SK-N-MC (cell line): Measurements from ENCODE around the gene HDHD2.
"Not testable (repeated sequence)": the region's sequence is repeated elsewhere in the genome, so short reads cannot be mapped to it uniquely, and the experiment has no call there.

Source experiments
- DNase-seq: peaks from one replicate; pipeline ENCODE4 v3.0.0-alpha.2; 2011; ENCODE audit warnings: low read depth, low spot score
- H3K27ac ChIP-seq: fragments of 200-600 bp; sonication (generic); 2 replicates; pipeline ENCODE4 v1.5.1; 2016; ENCODE audit warnings: mixed run types
- H3K36me3 ChIP-seq: fragments of 200-600 bp; sonication (generic); 2 replicates; pipeline ENCODE4 v1.6.1; 2017; ENCODE audit warnings: antibody characterized with exemption, low read length, mixed read lengths; ENCODE audit not compliant: insufficient read depth
- H3K4me3 ChIP-seq: fragments of 200-600 bp; sonication (generic); 2 replicates; pipeline ENCODE4 v1.5.1; 2016
- H3K9ac ChIP-seq: fragments of 200-600 bp; sonication (generic); 2 replicates; pipeline ENCODE4 v1.8.0; 2017; ENCODE audit warnings: mixed run types, mixed read lengths; ENCODE audit not compliant: insufficient read length
- H3K9me3 ChIP-seq: fragments of 200-600 bp; sonication (generic); 2 replicates; pipeline ENCODE4 v1.6.1; 2017; ENCODE audit warnings: low read depth, mild to moderate bottlenecking, antibody characterized with exemption, low read length, moderate library complexity, mixed read lengths
- EZH2 ChIP-seq: fragments of 200-600 bp; sonication (generic); IDR thresholded peaks from one replicate; pipeline ENCODE4 v1.6.1; 2017; ENCODE audit warnings: antibody characterized with exemption
- FOXP2 ChIP-seq: optimal IDR thresholded peaks from 2 replicates; pipeline ENCODE3; 2011; ENCODE audit warnings: mild to moderate bottlenecking, moderate library complexity; ENCODE audit not compliant: insufficient read depth; ENCODE audit errors: extremely low read length, control extremely low read depth
- POLR2AphosphoS5 ChIP-seq: IDR thresholded peaks from 2 replicates; pipeline ENCODE4 v1.6.1; 2012; ENCODE audit warnings: mild to moderate bottlenecking, low read depth, low read length, borderline replicate concordance

The HDHD2 gene

GRCh38 chr18:47150029-47150823 lies at the start of gene HDHD2:
TSS of gene HDHD2 (minus strand) at chr18:47150500. CDS start at chr18:47136439, 14,061 bp downstream.
- TF ChIP-seq FOXP2 = peak; percentile 5
- TF ChIP-seq POLR2AphosphoS5 = peak; percentile 91
- no peak for TF ChIP-seq EZH2
- H3K9ac ChIP-seq = peak within 1 kb of the TSS; percentile 94
- peak within 1 kb of the TSS; percentile 92 for H3K4me3 ChIP-seq
- 0 out of 2 replicates have a peak within 1 kb of the TSS, but pooled peaks have one; percentile 75 for H3K27ac ChIP-seq
- DNase-seq = no peak
- H3K36me3 ChIP-seq = peaks cover 10% of the 10 kb centered on the region
- H3K9me3 ChIP-seq = no peaks in the 10 kb centered on the region

- not testable (repeated sequence) for H3K27ac ChIP-seq, DNase-seq, H3K9me3 ChIP-seq, H3K36me3 ChIP-seq, H3K9ac ChIP-seq, H3K4me3 ChIP-seq
Measured at GRCh38 chr18:47195961-47196360, 45.7 kb upstream of the HDHD2 start.

GRCh38 chr18:47191961-47192360 lies 41.7 kb upstream of the HDHD2 start:
- TF ChIP-seq EZH2 (no peak), FOXP2 (no peak)
- DNase-seq = no peak
- Histone ChIP-seq H3K4me3 (no peak overlapping the region), H3K9me3 (no peaks in the 10 kb centered on the region), H3K36me3 (no peaks in the 10 kb centered on the region), H3K9ac (no peak overlapping the region), H3K27ac (no peak overlapping the region)

- no peak overlapping the region for H3K9ac ChIP-seq
- H3K4me3 ChIP-seq = no peak overlapping the region
- no peaks in the 10 kb centered on the region for H3K36me3 ChIP-seq
- no peak overlapping the region for H3K27ac ChIP-seq
- no peaks in the 10 kb centered on the region for H3K9me3 ChIP-seq
- no peak for DNase-seq
- no peak for TF ChIP-seq EZH2
Measured at GRCh38 chr18:47187721-47188120, 37.4 kb upstream of the HDHD2 start.

- Histone ChIP-seq H3K9me3 (no peaks in the 10 kb centered on the region), H3K9ac (no peak overlapping the region), H3K36me3 (no peaks in the 10 kb centered on the region), H3K27ac (no peak overlapping the region), H3K4me3 (no peak overlapping the region)
- TF ChIP-seq FOXP2 (no peak), POLR2AphosphoS5 (no peak), EZH2 (no peak)
- DNase-seq = no peak
Measured at GRCh38 chr18:47184419-47185050, 34.2 kb upstream of the HDHD2 start.

GRCh38 chr18:47182156-47182555 lies 31.9 kb upstream of the HDHD2 start:
- H3K27ac ChIP-seq, H3K36me3 ChIP-seq, H3K9me3 ChIP-seq, H3K4me3 ChIP-seq, H3K9ac ChIP-seq, DNase-seq: not testable (repeated sequence)

GRCh38 chr18:47180765-47181164 lies 30.5 kb upstream of the HDHD2 start:
- no peak overlapping the region for H3K9ac ChIP-seq
- no peaks in the 10 kb centered on the region for H3K36me3 ChIP-seq
- TF ChIP-seq POLR2AphosphoS5 (no peak), FOXP2 (no peak), EZH2 (no peak)
- no peak for DNase-seq
- no peak overlapping the region for H3K4me3 ChIP-seq
- H3K27ac ChIP-seq = no peak overlapping the region
- H3K9me3 ChIP-seq = no peaks in the 10 kb centered on the region

- Histone ChIP-seq H3K9ac (no peak overlapping the region), H3K9me3 (no peaks in the 10 kb centered on the region), H3K36me3 (no peaks in the 10 kb centered on the region), H3K4me3 (no peak overlapping the region), H3K27ac (no peak overlapping the region)
- TF ChIP-seq EZH2 (no peak), FOXP2 (no peak), POLR2AphosphoS5 (no peak)
- no peak for DNase-seq
Measured at GRCh38 chr18:47179520-47179919, 29.2 kb upstream of the HDHD2 start.

GRCh38 chr18:47175898-47176575 lies 25.7 kb upstream of the HDHD2 start, which contains the start of gene IER3IP1:
TSS of gene IER3IP1 (minus strand) at chr18:47176364. CDS start at chr18:47176277, 87 bp downstream.
- peak within 1 kb of the TSS; percentile 93 for H3K4me3 ChIP-seq
- TF ChIP-seq FOXP2 = no peak
- TF ChIP-seq EZH2 = no peak
- peak; percentile 94 for TF ChIP-seq POLR2AphosphoS5

More at GRCh38 chr18:47175898-47176575, 25.7 kb upstream of the HDHD2 start, which contains the start of gene IER3IP1:
- peak within 1 kb of the TSS; percentile 94 for H3K9ac ChIP-seq
- DNase-seq = peak; percentile 39
- H3K9me3 ChIP-seq = no peaks in the 10 kb centered on the region
- peaks cover 11% of the 10 kb centered on the region; the same call in 1 of the 2 replicates for H3K36me3 ChIP-seq
- 0 out of 2 replicates have a peak within 1 kb of the TSS, but pooled peaks have one; percentile 48 for H3K27ac ChIP-seq
